Fibroblast of peridontal ligament (primary cell): ENCODE results near the gene TMEM72.

ENCODE experiments used
- DNase-seq: peaks from one replicate; pipeline ENCODE4 v3.0.0-alpha.2; 2010; ENCODE audit errors: extremely low read depth

The TMEM72 gene

DNA sequence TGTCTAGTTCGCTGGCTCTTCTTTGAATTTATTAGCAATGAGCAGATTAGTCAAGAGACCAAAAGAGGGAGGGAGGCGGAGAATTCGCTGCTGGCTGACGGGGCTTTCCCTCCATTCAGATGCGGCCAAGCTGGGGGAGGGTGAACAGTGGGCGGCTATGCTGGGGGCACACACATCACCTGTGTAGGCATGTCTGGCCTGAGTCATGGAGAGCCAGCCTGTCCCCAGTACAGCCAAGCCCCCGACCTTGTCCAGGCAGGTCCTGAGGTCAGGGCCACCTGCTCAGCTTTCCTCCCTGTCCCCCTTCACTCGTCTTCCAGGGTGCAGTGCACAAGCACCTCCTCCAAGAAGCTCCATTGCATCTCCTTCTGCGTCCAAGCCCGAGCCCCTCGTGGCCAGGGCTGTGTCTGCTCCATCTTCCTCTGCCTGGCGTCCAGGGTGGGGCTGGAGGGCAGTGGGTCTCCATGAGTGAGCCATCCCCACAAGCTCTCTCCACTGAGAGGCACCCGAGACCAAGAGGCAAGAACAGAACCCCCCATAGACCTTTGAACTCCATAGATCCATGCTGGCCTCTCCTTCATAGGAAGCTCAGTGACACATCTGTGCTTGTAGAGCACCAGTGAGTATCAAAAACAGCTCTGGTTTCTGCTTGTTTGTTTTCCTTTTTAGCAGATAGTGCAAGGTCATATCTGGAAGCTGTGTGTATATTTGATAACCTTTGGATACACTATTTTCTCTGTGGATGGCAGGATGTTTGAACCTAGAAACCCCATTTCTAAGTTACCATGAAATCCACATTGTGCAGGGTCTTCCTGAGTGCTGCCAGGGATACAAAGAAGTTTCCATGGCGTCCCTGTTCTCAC, 69.4 kb downstream of the TMEM72 start:
- DNase-seq, result no peak

GRCh38 chr10:44981172-44982113, 70.3 kb downstream of the TMEM72 start:
- peak; percentile 89 for DNase-seq

GRCh38 chr10:44982114-44982460, 71.0 kb downstream of the TMEM72 start:
- DNase-seq, result no peak

DNA sequence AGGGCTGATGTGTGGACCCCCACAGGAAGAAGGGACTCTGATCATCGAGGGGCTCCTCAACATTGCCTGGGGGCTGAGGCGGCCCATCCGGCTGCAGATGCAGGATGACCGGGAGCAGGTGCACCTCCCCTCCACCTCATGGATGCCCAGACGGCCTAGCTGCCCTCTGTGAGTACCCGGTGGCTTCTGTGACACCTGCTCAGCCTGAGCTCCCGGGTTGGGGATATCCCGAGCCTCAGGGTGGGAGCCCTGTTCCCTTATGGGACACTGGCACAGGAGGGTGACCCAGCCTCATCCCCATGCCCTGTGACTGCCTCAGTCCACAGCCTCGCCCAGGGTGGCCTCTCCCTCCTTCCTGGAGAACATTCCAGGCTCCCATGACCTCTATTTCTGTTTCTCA, 71.4 kb downstream of the TMEM72 start:
- DNase-seq, result no peak

DNA sequence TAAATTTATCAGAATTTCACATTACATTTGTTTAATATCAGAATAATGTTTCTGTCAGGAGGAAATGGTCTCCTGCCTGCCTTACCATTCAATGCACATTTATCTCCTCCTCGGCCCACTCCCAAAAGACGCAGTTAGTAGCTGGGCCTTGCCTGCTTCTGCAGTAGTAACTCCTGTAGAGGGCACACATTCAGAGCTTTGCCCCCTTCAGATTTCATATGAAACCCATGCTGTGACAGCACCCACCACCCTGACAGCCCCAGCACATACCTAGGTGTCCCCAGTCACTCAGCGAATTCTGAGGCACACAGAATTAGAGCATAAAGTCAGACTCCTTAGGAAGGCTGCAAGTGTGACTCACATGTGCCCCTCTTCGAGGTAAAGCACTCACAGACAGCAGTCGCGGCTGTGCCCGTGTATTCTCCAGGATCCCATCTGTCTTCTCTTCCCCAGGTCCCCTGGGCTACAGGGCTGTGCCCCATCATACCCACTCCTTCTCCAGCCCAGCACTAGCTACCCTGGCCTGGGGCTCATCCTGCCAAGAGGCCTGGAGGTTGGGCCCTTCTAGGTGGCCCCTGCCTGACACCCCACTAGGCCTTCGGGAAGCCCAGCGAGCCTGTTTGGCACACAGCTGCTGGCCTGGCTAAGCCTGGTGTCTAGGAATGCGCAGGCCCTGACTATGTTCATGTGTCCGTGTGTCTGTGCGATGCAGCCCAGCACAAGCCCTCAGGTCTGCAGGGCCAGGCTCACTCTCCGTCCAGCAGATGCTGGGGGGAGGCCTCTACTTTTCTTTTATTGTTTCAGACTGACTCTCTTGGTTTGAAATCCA, 72.1 kb downstream of the TMEM72 start:
- no peak for DNase-seq

GRCh38 chr10:44983895-44984278, 72.8 kb downstream of the TMEM72 start:
- no peak for DNase-seq

- no peak for DNase-seq
These were observed 73.5 kb downstream of the TMEM72 start for GRCh38 chr10:44984671-44985101.

DNA sequence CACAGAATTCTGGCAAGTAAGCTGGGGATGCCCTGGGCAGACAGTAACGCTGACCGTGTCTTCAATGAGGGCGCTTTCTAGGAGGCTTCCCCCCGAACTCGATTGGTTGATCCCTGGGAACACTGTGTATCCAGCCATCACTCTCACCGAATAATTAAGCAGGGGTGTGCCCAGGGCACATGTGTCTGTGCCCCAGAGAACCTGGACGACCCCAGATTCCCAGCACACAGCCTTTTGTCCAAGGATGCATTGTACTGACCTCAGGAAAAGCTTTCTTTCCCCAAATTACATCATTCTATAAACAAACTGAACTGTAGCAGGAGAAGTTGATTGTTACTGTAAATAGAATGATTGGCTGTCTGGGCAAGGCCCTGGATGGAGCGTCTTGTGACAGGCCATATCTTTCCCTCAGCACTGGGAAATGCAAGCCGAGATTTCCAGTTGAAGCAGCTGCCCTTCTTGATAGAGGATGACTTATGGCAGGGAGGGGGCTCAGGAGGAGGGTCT, 74.1 kb downstream of the TMEM72 start:
- peak; percentile 81 for DNase-seq

DNA sequence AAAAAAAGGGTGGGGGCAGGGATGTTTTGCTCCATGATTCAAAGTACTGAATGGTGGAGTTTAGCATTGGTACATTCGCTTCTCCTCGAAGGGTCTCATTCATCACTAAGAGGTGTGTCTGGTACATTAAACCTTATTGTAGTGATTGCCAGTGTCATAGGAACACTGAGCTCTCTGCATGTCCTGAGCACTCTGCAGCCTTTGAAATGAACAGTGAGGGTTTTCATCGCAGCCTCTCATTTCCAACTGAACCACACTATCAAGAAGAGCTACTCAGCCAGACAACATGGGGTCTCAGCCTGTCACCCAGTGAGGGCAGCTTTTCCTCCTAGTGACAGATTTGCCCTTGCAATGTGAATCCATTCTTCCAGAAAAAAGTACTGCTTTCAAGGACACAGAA, 75.0 kb downstream of the TMEM72 start:
- DNase-seq, result no peak
